ENCODE measurements around the gene RECK. TPM values are rescaled to one million over a fixed set of nuclear protein-coding genes. Genes with fewer than 3 reads are reported as not detected.

RECK gene
- total RNA-seq, 1 donor from 2014 or later: 5.4 TPM

- TF ChIP-seq, protein P1, sequence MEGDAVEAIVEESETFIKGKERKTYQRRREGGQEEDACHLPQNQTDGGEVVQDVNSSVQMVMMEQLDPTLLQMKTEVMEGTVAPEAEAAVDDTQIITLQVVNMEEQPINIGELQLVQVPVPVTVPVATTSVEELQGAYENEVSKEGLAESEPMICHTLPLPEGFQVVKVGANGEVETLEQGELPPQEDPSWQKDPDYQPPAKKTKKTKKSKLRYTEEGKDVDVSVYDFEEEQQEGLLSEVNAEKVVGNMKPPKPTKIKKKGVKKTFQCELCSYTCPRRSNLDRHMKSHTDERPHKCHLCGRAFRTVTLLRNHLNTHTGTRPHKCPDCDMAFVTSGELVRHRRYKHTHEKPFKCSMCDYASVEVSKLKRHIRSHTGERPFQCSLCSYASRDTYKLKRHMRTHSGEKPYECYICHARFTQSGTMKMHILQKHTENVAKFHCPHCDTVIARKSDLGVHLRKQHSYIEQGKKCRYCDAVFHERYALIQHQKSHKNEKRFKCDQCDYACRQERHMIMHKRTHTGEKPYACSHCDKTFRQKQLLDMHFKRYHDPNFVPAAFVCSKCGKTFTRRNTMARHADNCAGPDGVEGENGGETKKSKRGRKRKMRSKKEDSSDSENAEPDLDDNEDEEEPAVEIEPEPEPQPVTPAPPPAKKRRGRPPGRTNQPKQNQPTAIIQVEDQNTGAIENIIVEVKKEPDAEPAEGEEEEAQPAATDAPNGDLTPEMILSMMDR (IDR thresholded peaks at IDR 0.05; ENCODE audit: borderline replicate concordance): peak; percentile 84
- intact Hi-C loops (cut with micrococcal nuclease): loop anchor here (5.0 kb wide), 1 partner anchor 59 kb away; no protein-coding TSS in a partner anchor
- H3K27me3 ChIP-seq (ENCODE audit: low read depth): no peaks in the 10 kb centered on the region
- no peak overlapping the region for H3K27ac ChIP-seq (replicated peaks)
- H3K36me3 ChIP-seq: peaks cover 3% of the 10 kb centered on the region
- no peaks in the 10 kb centered on the region for H3K9me3 ChIP-seq (replicated peaks)
- H3K4me3 ChIP-seq: no peak overlapping the region
- DNase-seq: peak; percentile 79
- no peaks in the 10 kb centered on the region for H3K4me1 ChIP-seq
Observed at GRCh38 chr9:36102742-36103495, 66.2 kb downstream of the RECK start.

- H3K4me3 ChIP-seq: no peak overlapping the region
- H3K9me3 ChIP-seq (replicated peaks): no peaks in the 10 kb centered on the region
- intact Hi-C loops (cut with micrococcal nuclease): no loop called here
- TF ChIP-seq, protein P1 (IDR thresholded peaks at IDR 0.05; ENCODE audit: borderline replicate concordance): no peak
- no peaks in the 10 kb centered on the region for H3K4me1 ChIP-seq
- no peak for DNase-seq
- H3K27me3 ChIP-seq (ENCODE audit: low read depth): no peaks in the 10 kb centered on the region
- H3K27ac ChIP-seq (replicated peaks): no peak overlapping the region
- peaks cover 34% of the 10 kb centered on the region for H3K36me3 ChIP-seq
Observed at GRCh38 chr9:36109071-36109470, 72.4 kb downstream of the RECK start.

DNA sequence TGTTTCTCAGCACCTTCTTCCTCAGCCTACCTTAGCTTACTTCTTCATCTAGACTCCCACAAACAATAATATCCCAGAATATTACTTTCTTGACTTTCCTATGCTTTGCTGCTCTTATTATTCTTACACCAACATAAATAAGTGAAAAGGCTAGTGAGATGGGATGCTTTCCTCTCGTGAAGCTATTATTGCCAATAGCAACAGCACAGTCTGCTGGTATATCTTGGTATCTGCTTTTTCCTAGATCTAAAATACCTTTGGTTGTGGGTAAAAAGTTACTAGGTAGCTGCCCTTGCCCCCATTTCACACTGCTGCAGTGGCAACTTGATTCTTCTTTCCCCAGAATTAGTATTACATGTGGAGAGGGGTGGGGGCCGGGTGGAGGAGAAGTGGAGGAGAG is 73.7 kb downstream of the RECK start:
- H3K27me3 ChIP-seq (ENCODE audit: low read depth): no peaks in the 10 kb centered on the region
- H3K4me3 ChIP-seq: no peak overlapping the region
- intact Hi-C loops (cut with micrococcal nuclease): no loop called here
- peaks cover 34% of the 10 kb centered on the region for H3K36me3 ChIP-seq
- no peak for DNase-seq
- no peak overlapping the region for H3K27ac ChIP-seq (replicated peaks)
- TF ChIP-seq, protein P1 (IDR thresholded peaks at IDR 0.05; ENCODE audit: borderline replicate concordance): no peak
- H3K9me3 ChIP-seq (replicated peaks): no peaks in the 10 kb centered on the region
- no peaks in the 10 kb centered on the region for H3K4me1 ChIP-seq

DNA sequence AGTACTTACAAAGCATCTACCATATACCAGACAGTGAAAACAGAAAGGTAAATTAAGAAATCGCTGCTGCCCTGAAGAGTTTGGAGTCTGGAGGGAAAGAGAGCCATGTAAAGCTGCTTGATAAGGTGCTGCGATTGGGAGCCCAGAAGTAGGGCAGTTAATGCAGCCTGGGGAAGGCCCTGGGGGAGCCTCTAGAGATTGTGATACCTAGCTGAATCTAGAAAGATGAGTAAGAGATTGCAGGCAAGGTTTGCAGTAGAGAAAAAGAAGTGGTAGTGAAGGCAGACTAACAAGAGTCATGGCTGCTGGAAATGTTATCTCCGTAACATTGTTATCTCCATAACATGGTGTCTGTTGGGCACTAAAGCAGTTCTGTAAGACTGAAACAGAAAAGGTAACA is 75.8 kb downstream of the RECK start:
- Histone ChIP-seq H3K4me1 (no peaks in the 10 kb centered on the region), H3K9me3 (replicated peaks) (no peaks in the 10 kb centered on the region), H3K27ac (replicated peaks) (no peak overlapping the region), H3K4me3 (no peak overlapping the region), H3K36me3 (peaks cover 44% of the 10 kb centered on the region), H3K27me3 (ENCODE audit: low read depth) (no peaks in the 10 kb centered on the region)
- TF ChIP-seq, protein P1 (IDR thresholded peaks at IDR 0.05; ENCODE audit: borderline replicate concordance): no peak
- no peak for DNase-seq
- intact Hi-C loops (cut with micrococcal nuclease): no loop called here

- Histone ChIP-seq H3K36me3 (peaks cover 47% of the 10 kb centered on the region), H3K27ac (replicated peaks) (no peak overlapping the region), H3K4me1 (no peaks in the 10 kb centered on the region), H3K27me3 (ENCODE audit: low read depth) (no peaks in the 10 kb centered on the region), H3K9me3 (replicated peaks) (no peaks in the 10 kb centered on the region), H3K4me3 (no peak overlapping the region)
- TF ChIP-seq, protein P1 (IDR thresholded peaks at IDR 0.05; ENCODE audit: borderline replicate concordance): no peak
- intact Hi-C loops (cut with micrococcal nuclease): no loop called here
- no peak for DNase-seq
Observed at GRCh38 chr9:36113999-36114398, 77.3 kb downstream of the RECK start.
